GM04503 (cell line): ENCODE results near the gene GLCCI1.
"Not testable (repeated sequence)": the region's sequence is repeated elsewhere in the genome, so short reads cannot be mapped to it uniquely, and the experiment has no call there.

Experiments
- DNase-seq: peaks from one replicate; pipeline ENCODE4 v3.0.0-alpha.2; 2012; ENCODE audit warnings: low read depth

GLCCI1 gene

GRCh38 chr7:7989616-7990440 lies 21.2 kb downstream of the GLCCI1 start:
- no peak for DNase-seq

- DNase-seq, result no peak
These were observed 21.8 kb downstream of the GLCCI1 start for GRCh38 chr7:7990441-7990761.

GRCh38 chr7:7992506-7992905 lies 23.9 kb downstream of the GLCCI1 start:
- DNase-seq, result no peak

- DNase-seq, result not testable (repeated sequence)
These were observed 26.8 kb downstream of the GLCCI1 start for GRCh38 chr7:7995348-7995747.

- DNase-seq, result peak; percentile 16
These were observed 28.0 kb downstream of the GLCCI1 start for GRCh38 chr7:7996568-7996967.

- no peak for DNase-seq
These were observed 31.8 kb downstream of the GLCCI1 start for GRCh38 chr7:8000315-8000941.

GRCh38 chr7:8003077-8003476 lies 34.5 kb downstream of the GLCCI1 start:
- DNase-seq, result no peak

- no peak for DNase-seq
These were observed 36.7 kb downstream of the GLCCI1 start for GRCh38 chr7:8005279-8005678.

GRCh38 chr7:8014399-8014798 lies 45.8 kb downstream of the GLCCI1 start:
- no peak for DNase-seq

GRCh38 chr7:8015100-8015745 lies 46.6 kb downstream of the GLCCI1 start:
- no peak for DNase-seq

GRCh38 chr7:8015746-8016120 lies 47.1 kb downstream of the GLCCI1 start:
- DNase-seq, result no peak

GRCh38 chr7:8017423-8017822 lies 48.8 kb downstream of the GLCCI1 start:
- no peak for DNase-seq

- no peak for DNase-seq
These were observed 50.4 kb downstream of the GLCCI1 start for GRCh38 chr7:8018961-8019360.

- DNase-seq, result no peak
These were observed 54.0 kb downstream of the GLCCI1 start for GRCh38 chr7:8022628-8023027.

GRCh38 chr7:8035192-8035591 lies 66.6 kb downstream of the GLCCI1 start:
- no peak for DNase-seq

- no peak for DNase-seq
These were observed 67.3 kb downstream of the GLCCI1 start for GRCh38 chr7:8035647-8036518.

GRCh38 chr7:8037151-8037550 lies 68.6 kb downstream of the GLCCI1 start:
- no peak for DNase-seq

GRCh38 chr7:8040768-8041369 lies 72.3 kb downstream of the GLCCI1 start:
- DNase-seq, result no peak

GRCh38 chr7:8042796-8043535 lies 74.4 kb downstream of the GLCCI1 start:
- no peak for DNase-seq

GRCh38 chr7:8044761-8045430 lies 76.3 kb downstream of the GLCCI1 start:
- DNase-seq, result no peak

GRCh38 chr7:8048067-8048466 lies 79.5 kb downstream of the GLCCI1 start:
- not testable (repeated sequence) for DNase-seq
